Measurements from ENCODE around the gene ZDHHC1.
"Not testable (repeated sequence)": the region's sequence is repeated elsewhere in the genome, so short reads cannot be mapped to it uniquely, and the experiment has no call there.

ZDHHC1 gene

DNA sequence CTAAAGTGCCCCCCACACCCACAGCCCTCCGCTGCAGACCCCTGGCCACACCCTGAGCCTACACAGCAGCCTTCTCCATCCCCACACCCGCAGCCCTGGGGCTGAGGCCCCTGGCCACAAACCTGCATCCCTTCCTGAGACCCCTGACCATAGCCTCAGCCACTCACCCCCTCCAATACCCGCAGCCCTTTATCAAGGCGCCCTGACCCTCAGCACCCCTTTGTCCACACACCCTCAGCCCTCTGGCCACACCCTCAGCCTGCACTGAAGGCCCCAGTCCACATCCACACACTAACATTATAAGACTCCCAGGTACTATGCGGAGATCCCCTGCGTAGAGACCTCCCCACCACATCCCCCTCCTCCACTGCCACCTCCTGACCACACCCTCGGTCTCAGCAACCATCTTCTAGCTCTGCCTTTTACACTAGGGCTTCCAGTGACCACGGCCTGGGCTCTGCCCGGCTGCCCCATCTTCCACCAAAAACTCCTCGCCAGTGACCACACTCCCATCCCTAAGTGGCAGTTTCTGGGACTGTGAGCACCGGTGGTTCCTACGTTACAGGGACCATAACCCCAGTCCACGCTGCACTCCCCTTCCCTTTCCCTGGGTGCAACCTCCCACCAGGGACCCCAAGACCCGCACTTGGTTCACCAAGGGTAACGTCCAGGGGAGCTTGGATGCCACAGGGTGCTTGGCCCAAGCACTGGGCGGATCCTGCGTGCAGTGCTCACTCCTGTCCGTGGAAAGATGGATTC is 23.8 kb downstream of the ZDHHC1 start:
- no peak for DNase-seq

DNA sequence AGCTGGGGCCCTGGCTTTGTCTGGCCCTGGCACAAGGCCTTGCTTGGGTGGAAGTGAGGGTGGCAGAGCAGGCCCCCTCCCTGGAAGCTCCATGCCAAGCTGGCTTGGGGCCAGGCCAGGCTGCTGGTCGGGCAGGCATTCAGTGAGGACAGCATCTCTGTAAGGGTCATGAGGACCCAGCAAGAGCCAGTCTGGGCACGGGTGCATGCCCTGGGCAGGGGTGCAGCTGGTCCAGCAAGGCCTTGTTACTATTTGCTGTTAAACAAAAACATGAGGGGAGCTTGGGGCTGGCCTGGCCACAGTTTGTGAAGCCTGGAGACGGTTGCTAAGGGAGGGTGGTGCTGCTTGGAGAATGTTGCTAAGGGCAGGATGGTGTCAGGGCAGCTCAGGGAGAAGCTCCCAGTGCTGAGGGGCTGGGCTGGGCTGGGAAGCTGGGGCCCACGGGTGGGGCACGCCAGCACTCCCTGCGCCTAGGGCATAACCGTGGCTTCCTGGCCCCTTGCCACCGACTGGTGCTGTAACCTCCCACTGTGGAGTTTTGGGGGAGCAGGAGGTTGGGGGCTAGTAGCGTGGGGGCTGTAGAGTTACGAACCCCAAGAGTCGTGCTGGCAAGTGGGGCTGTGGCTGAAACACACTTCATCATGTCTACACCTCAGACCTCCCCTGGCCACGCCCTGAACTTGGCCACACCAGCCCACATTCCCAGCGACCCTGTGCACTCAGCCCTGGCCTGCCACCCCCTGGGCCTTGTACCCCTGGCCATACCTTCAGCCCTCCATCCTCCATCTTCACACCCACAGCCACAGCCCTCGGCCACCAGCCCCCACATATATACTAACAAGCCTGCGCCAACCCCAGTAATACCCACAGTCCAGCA is 24.6 kb downstream of the ZDHHC1 start:
- DNase-seq, result no peak

DNA sequence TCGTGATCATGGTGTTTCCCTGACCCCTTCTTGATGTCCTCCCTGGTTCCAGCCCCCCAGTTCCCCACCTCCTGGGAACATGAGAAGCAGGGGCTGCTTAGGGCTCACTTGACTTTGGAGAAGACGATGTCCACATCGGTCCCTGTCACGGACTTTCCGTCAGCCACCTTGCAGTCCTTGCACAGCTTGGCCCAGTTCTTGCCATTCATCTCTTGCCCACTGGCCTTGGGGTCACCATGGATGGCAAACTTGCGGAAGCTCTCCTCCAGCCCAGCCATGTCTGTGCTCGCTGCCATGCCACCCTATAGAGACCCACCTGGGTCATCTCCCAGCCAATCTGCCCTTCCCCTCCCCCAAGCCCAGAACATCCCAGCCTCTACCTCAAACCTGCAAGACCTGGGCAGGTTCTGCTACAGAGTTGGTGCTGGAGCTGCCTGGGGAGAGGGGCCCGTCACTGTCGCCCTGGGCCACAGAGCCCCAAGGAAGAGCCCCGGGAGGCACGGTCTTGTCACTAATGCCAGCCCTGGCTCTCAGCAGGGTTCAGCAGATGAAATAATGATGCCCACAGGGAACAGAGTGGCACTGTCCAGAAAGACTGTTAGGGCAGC is 25.4 kb downstream of the ZDHHC1 start:
- DNase-seq, result no peak

DNA sequence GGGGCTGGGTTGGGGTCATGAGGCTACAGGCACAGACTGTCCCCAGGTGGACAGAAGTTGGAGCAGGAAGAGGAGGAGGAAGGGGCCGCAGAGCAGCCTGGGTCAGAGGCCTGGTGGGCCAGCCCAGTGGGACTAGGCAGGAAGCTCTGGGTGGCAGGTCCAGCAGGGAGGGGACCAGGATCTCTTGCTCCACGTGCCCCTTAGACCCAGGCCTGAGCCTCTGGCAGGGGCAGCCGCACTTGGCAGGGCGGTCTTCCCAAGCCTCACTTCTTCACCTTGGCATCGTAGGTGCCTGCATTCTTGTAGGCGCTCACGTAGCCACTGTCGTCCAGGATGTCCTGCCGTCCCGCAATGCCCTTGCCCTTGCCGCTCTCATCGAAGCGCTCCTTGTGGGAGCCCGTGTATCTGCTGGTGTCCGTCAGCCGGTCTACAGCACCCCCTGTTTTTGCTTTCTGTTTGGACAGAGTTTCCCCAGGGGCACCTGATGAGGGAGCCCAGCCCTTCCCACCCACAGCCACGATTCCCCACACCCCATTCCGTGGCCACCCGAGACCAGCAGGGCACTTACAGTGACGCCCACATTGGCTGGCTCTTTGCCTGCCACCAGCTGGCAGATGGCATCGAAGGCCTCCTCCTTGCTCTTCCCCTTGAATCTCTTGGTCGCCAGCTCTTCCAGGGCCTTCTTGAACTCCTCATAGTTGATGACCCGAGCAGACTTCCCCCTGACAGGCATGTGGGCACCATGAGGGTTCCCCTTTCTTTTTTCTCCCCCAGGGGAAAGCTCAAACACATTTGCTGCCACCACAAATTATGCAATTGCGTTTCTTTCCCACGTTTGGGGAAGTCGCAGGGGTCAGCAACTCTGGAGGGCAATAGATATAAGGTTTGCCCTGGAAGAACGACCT is 26.1 kb downstream of the ZDHHC1 start:
- DNase-seq, result no peak

DNA sequence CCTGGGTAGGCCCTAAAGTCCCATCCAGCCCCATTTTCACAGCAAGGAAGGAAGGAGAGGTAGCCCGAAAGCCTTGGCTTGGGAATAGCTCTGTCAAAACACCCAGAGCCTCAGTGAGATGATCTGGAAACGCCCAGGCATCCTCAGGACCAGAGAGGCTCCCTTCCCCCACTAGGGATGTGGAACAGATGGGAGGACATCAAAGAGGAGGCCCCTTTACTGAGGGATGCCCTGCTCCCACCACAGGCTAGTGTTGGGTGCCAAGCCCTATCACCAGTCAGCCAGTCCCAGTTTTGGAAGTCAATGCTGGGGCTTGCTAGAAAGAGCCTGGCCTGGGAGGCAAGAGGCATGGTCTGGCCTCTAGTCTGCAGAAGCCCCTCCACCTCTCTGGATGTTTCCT is 27.7 kb downstream of the ZDHHC1 start:
- no peak for DNase-seq

DNA sequence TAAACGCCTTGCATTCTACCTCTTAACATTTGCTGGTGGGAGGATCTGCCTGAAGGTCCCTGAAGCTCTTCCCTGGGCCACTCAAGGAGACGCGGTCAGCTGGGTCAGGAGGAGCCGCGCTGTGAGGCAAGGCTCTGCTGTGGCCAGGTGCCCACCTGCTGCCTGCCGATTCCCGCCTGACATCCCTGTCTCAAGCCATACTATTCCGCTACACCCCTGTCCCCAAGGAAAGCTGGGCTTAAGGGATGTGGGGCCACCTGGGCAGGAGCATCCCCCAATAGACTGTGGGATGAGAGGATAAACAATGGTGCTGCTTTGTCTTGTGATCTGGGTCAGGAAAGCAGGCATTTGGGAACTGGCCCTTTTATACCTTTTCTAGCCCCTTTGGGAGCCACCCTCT is 28.1 kb downstream of the ZDHHC1 start:
- DNase-seq, result no peak

DNA sequence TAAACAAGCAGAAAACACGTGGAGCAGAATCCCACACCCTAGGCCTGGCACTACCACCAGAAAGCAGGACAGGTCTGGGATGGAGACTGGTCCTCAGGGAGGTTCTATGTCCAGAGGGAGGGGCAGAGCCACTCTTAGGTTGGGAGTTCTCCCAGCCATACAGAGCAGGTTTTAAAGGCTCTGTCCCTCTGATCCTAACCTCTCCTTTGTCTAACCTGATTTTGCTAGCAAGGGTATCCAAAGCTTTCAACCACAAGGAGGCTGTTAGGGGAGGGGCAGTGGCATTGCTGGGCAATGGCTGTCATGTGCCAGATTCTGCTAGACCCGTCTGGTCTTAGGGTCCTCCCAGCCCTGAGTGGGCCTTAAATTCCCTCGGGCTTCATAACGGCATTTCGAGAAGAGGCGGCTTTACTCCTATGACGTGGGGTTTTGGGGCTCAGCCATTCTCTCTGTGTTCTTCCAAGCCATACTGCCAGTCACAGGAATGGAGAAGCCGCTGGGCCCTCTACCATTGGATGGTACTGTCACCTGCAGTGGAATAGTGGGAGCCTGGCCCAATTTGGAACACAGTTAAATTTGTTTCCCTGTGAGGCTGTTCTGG is 28.7 kb downstream of the ZDHHC1 start:
- DNase-seq, result no peak

DNA sequence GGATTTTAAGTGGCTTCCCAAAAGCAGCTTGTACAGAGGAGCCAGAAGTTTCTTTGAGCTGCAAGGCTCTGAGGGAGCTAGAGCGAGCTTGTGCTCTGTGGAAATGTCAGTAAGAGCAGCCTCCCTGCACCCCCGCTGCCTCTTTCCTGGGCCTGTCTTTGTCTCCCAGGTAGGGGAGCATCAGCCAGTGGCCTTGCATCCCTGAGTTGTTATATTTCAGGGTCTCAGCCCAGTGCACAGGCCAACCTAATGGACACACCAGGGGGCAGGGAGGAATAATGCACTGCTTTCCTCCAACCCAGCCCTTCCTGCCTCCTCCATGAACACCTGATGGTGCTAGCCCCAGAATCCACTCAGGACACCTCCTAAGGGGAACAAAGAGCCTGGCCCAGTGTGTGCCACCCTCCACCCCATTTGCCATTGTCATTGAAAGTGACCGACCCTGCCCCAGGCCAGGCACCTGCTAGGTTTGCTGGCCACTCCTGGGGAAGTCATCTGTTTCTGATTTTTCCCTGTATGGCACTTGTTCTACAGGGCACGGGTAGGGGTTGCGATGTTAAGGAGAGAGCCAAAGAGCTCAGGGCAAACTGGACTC is 29.3 kb downstream of the ZDHHC1 start:
- no peak for DNase-seq

DNA sequence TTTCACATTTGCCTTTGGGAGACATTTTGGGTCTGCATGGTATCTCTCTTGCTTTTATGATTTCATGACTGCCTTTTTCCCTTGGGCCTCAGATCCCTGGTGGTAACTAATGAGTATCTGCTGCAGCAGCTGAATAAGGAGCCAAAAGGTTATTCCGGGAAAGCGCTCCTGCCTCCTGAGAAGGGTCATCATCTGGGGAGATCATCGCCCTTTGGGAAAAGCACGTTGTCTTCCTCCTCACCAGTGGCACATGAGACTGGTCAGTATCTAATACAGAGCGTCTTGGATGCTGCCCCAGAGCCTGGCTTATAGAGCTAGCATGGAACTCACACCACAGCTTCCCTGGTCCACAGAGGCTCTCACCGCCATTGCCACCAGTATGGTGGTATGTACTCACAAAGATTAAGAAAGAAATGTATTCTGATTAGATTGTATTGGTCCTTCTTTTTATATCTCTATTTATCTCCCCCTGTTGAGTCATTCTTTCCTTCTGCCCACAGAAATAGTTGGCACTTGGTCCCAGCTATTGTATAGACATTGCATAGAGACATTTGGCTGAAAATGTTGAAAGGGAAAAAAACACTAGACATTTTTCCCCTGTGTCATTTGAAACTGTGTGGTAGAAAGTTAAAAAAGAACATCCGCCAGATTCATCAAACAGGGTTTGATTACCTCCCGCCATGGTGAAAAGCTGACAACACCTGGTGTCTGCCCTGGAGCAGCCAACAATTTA is 31.3 kb downstream of the ZDHHC1 start:
- DNase-seq, result no peak

DNA sequence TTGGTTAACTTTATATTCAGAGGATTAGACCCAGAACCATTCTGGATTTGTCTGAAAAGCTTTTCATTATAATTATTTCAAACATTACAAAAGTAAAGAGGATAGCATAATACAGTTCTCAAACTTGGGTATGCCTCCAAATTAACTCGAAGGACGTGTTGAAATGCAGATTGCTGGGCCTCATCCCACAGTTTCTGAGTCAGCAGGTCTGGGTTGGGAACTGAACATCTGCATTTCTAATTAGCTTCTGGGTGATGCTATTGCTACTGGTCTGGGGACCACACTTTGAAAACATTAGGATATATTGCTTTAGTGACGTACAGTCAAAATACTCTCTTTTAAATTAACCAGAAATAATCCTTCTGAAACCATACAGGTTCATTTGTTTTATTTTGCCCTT is 33.0 kb downstream of the ZDHHC1 start:
- DNase-seq, result no peak

DNA sequence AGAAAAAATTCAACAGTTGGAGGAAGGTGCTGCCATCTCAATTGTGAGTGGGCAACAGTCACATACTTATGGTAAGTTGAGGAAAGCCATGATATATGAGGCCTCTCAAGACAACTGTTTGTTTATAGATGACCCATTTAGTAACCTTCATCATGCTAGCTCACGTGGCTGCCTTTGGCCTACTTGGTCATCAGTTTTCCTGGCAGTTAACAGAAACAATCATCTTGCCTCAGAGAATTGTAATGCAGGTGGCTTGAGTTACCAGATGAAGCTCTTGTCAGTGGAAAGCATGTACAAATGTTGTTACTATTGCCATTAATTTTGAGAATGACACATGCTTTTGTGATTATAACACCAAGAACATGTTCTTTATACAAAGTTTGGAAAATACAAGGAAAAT is 37.6 kb downstream of the ZDHHC1 start:
- DNase-seq, result no peak

DNA sequence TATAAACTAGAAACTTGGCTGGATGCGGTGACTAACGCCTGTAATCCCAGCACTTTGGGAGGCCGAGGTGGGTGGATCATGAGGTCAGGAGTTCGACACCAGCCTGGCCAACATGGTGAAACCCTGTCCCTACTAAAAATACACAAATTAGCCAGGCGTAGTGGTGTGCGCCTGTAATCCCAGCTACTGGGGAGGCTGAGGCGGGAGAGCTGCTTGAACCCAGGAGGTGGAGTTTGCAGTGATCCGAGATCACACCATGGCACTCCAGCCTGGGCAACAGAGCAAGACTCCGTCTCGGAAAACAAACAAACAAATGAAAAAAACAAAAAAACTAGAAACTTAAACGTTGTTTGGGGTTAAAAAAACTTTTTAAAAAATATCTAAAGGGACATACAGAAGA is 40.3 kb downstream of the ZDHHC1 start:
- not testable (repeated sequence) for DNase-seq

DNA sequence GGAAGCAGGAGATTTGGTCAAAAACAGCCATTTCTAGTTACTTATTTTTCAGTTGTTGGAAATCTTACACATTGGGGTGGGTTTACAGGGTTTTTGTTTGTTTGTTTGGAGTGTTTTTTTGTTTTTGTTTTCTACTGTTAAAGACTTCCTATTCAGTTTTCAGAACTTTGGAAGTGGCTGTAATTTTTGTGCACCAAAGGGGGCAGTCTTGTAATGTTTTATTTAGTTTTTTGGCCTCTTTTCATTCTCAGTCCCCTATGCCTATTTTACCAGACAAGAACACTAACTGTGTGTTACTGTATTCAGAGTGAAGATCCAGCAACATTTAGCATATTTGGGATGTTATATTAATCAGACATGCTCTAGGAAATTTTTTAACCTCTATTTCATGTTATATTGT is 43.6 kb downstream of the ZDHHC1 start:
- peak; percentile 2 for DNase-seq

DNA sequence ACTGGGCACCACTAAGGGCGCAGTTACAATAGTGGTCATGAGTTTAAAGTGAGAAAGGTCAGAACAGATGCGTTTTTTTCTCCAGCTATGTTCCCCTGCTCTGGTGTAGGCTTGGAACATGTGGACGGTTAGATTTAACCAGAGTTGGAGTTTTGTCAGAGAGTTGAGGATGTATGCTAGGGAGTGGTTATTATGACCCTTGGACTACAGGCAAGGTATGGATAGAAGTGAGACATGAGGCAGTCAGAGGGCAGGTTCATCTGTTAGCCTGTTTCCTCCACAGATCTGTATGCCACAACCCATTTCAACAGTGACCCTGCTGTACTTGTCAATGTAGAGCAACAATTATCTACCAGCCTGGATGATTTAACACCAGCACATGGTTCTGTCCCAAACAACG is 45.6 kb downstream of the ZDHHC1 start:
- no peak for DNase-seq

DNA sequence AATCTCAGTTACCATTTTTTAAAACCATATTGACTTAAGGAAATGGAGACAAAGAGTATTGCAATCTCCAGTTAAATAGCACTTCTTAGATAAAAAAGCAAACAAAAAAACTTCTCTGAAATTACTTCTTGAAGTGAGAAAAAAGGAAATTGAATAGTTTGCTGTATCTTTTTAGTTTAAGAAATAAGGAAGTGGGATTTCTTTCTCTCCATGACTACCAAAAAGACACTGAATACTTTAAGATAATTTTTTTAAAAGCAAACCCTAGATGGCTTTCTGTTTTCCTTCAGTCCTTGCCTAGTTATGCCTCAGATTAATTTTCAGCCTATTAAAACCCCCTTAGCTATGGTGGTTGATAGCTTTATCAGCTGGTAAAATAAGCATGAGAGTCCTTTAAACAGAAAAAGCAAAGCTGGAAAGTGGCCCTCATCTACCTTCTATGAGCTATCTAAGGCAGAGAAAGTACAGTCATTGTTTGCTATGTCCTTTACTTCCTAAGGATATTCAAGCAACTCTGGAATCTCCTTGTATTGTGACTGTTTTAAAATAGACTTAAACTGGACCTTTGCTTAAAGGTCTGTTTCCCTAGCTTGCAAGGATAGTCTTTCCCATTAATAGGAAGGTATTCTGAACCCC is 51.6 kb downstream of the ZDHHC1 start:
- peak; percentile 65 for DNase-seq

DNA sequence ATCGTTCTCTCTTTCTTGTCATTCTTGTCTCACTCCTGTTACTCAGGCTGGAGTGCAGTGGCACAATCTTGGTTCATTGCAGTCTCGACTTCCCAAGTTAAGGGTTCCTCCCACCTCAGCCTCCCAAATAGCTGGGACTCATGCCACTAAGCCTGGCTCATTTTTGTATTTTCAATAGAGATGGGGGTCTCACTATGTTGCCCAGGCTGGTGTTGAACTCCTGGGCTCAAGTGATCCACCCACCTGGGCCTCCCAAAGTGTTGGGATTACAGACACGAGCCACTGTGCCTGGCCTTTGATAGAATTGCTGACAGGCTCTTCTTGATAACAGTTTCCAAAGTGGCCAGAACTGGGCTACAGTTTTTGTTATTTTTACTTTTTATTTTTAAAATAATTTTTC is 55.2 kb downstream of the ZDHHC1 start:
- DNase-seq, result no peak

DNA sequence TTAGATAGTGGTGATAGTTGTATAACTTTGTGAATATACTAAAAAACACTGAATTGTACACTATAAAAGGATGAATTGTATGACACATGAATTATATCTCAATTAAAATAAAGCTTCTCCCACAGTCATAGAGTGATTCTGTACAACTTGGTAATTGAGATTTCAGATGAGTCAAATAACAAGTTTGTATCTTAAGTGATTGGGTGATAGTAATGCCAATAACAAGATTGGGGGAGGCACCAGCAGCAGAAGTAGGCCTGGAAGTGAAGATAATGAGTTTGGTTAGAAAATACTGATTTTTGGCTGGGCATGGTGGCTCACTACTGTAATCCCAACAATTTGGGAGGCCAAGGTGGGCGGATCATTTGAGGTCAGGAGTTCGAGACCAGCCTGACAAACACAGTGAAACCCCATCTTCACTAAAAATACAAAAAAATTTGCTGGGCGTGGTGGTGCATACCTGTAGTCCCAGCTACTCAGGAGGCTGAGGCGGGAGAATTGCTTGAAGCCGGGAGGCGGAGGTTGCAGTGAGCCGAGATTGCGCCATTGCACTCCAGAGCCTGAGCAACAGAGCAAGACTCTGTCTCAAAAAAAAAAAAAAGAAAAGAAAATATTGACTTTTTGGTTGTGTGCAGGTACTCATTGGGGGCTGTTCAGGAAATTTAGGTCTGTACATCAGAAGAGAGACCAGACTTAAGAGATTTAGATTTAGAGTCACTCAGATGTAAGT is 56.6 kb downstream of the ZDHHC1 start:
- not testable (repeated sequence) for DNase-seq

DNA sequence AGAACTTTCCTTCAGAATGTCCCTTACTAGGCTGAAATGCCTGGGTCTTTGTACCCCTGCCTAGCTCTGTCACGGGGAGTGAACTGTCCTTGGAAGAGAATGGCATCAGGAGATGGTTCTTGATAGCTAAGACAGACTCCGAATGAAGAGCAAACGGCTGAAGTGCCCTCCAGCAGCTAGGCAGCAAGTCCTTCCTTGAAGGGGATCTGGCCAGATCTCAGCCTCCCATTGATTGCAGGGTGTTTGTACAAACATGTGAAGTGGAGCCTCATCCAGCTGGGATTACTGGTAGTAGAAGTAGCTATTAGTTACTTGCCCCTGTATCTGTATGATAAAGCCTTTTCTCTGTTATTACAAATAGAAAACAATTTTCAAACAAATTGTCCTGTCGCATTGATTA is 58.7 kb downstream of the ZDHHC1 start:
- DNase-seq, result peak; percentile 66

DNA sequence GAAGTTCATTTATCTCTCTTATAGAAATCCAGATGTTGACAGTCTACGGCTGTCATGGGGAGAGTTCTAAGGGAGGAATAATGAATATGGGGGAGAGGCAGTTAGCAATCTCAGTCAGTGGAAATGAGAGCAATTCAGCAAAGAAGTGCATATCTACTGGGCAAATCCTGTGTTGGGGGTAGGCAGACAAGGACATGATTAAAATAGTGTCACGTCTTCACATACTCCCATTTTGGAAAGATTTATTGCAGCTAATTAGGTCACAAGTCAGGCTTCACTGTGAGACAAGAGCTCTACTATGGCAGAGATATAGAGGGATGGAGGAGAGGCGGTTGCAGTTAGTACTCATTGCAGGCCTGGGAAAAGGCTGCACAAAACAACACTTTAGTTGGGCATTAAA is 59.9 kb downstream of the ZDHHC1 start:
- no peak for DNase-seq

DNA sequence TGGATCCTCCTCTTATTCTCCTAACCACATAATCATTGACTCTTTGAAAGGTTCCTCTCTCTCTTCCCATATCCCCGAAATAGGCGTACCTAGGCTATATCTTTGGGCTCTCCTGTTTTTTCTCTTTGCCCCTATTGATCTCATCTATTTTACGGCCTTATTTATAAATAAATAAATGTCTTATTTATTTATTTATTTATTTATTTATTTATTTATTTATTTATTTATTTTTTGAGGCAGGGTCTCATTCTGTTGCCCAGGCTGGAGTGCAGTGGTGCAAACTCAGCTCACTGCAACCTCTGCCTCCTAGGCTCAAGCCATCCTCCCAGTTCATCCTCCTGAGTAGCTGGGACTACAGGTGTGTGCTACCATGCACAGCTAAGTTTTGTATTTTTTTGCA is 63.8 kb downstream of the ZDHHC1 start:
- not testable (repeated sequence) for DNase-seq

Data from DMS79 treated with DMSO at 0.1 percent for 48 hours (cell line).